HG03521 (cell line): Measurements from ENCODE around the gene TLCD5.

ENCODE experiments used
- ATAC-seq: cut with Tn5 transposase; IDR thresholded peaks from one replicate; pipeline ENCODE4 v1.9.1; 2021; ENCODE audit warnings: mild to moderate bottlenecking, moderate library complexity; ENCODE audit not compliant: unreplicated experiment

Gene TLCD5

DNA sequence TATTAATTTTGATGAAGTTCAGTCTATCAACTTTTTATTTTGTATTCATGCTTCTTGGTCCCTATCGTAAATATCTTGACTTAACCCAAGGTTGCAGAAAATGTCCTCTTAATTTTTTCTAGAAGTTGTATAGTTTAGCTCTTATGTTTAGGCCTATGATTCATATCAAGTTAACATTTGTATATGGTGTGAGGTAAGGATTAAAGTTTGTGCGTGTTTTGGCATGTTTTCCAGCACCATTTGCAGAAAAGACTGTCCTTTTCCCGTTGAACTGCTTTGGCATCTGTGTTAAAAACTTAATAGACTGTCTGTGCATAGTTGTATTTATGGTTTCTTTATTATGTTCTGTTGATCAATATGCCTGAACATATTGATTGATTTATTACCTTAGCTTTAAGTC is 53.4 kb downstream of the TLCD5 start:
- ATAC-seq = no peak

DNA sequence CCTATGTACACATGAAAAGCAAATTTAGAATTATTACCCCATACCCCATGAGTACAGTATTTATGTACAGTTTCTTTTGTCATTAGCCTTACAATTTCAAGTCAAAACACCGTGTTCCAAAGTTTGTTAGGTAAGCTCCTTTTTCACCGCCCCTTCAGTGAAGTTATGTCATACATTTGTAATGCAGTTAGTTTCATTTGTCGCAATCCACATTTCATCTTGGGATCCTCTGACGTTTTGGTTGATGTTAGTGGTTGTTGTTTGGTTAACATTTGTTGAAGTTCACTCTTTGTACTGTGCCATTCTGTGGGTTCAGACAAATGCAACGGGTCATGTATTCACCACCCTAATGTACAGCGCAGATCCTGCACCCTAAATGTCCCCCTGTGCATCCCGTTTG is 56.3 kb downstream of the TLCD5 start:
- no peak for ATAC-seq
